Neural cell (in vitro differentiated cells): Measurements from ENCODE around the gene PLIN3.

Source experiments
- CTCF ChIP-seq: fragments of 450-650 bp; IDR thresholded peaks from 2 replicates; pipeline ENCODE4 v1.5.1; 2014; ENCODE audit warnings: antibody characterized with exemption, mild to moderate bottlenecking, moderate library complexity; ENCODE audit not compliant: poor library complexity, severe bottlenecking
- EP300 ChIP-seq: fragments of 450-650 bp; conservative IDR thresholded peaks from 2 replicates; pipeline ENCODE4 v1.6.1; 2014; ENCODE audit warnings: antibody characterized with exemption, mild to moderate bottlenecking, moderate library complexity; ENCODE audit not compliant: poor library complexity, severe bottlenecking
- EZH2 ChIP-seq: fragments of 200-600, 300-800 bp; shearing (Covaris generic), sonication (generic); IDR thresholded peaks from 2 replicates; pipeline ENCODE4 v1.6.1; 2014; ENCODE audit warnings: antibody characterized with exemption, low read length, borderline replicate concordance, mild to moderate bottlenecking; ENCODE audit not compliant: insufficient read depth, poor library complexity, severe bottlenecking
- MXI1 ChIP-seq: fragments of 450-650 bp; conservative IDR thresholded peaks from 2 replicates; pipeline ENCODE4 v1.6.1; 2014; ENCODE audit warnings: antibody characterized with exemption, mild to moderate bottlenecking; ENCODE audit not compliant: poor library complexity, severe bottlenecking
- POLR2AphosphoS5 ChIP-seq: IDR thresholded peaks from 2 replicates; pipeline ENCODE4 v1.6.1; 2012
- RAD21 ChIP-seq: fragments of 450-650 bp; conservative IDR thresholded peaks from 2 replicates; pipeline ENCODE4 v1.6.1; 2014; ENCODE audit warnings: antibody characterized with exemption, mild to moderate bottlenecking, moderate library complexity
- REST ChIP-seq: IDR thresholded peaks from 2 replicates; pipeline ENCODE4 v1.6.1; 2012; ENCODE audit warnings: borderline replicate concordance

- no peak for TF ChIP-seq CTCF
- no peak for TF ChIP-seq EZH2
- TF ChIP-seq REST = no peak
- TF ChIP-seq RAD21 = no peak
- TF ChIP-seq POLR2AphosphoS5 = no peak
- TF ChIP-seq MXI1 = no peak
- no peak for TF ChIP-seq EP300
Measured at GRCh38 chr19:4816202-4816949, 51.1 kb downstream of the PLIN3 start.
